Keratinocyte (primary cell): Measurements from ENCODE around the gene CLPSL2. TPM values are rescaled to one million over a fixed set of nuclear protein-coding genes. Genes with fewer than 3 reads are reported as not detected.

ENCODE experiments used
- DNase-seq: peaks from one replicate; pipeline ENCODE4 v3.0.0-alpha.2; 2011; ENCODE audit warnings: low read depth, missing footprints, low spot score
- FAIRE-seq: peaks from 2 replicates; lab custom pipeline; 2011; peaks lifted over from hg19 to GRCh38; lab: Jason Lieb, UNC
- H2AFZ ChIP-seq: 2 replicates; pipeline ENCODE4 v1.6.0; 2012; ENCODE audit warnings: low read length, control low read depth, inconsistent platforms; ENCODE audit not compliant: control insufficient read depth
- H3K27ac ChIP-seq: 2 replicates; pipeline ENCODE4 v1.5.1; 2011; ENCODE audit warnings: low read length; ENCODE audit not compliant: control insufficient read depth, insufficient read depth
- H3K27me3 ChIP-seq: 3 replicates; pipeline ENCODE4 v1.6.0; 2011; ENCODE audit warnings: low read length; ENCODE audit not compliant: control insufficient read depth, insufficient read depth; ENCODE audit errors: extremely low read depth
- H3K36me3 ChIP-seq, 2 experiments: 2 replicates in 1 of 2; 3 replicates in 1 of 2; pipeline ENCODE4 v1.5.1; 2011; ENCODE audit warnings: low read length in 2 of 2, mild to moderate bottlenecking in 1 of 2; ENCODE audit not compliant: control insufficient read depth in 2 of 2, insufficient read depth in 2 of 2; ENCODE audit errors: extremely low read depth in 1 of 2
- H3K4me1 ChIP-seq: 3 replicates; pipeline ENCODE4 v1.5.1; 2011; ENCODE audit warnings: low read length; ENCODE audit not compliant: control insufficient read depth, insufficient read depth; ENCODE audit errors: extremely low read depth
- H3K4me2 ChIP-seq: 3 replicates; pipeline ENCODE4 v1.6.0; 2011; ENCODE audit warnings: low read depth, low read length; ENCODE audit not compliant: control insufficient read depth, insufficient read depth; ENCODE audit errors: extremely low read depth
- H3K4me3 ChIP-seq, 3 experiments: fragments of 200-600 bp in 1 of 3; sonication (generic) in 1 of 3; 2 replicates in 2 of 3; 3 replicates in 1 of 3; pipeline ENCODE4 v1.5.1; 2011 to 2016; ENCODE audit warnings: low read length in 3 of 3, mild to moderate bottlenecking in 3 of 3, control low read depth in 2 of 3, inconsistent platforms in 1 of 3, low read depth in 1 of 3, mixed read lengths in 1 of 3, mixed run types in 1 of 3, moderate library complexity in 1 of 3; ENCODE audit not compliant: control insufficient read depth in 2 of 3, insufficient read depth in 2 of 3; ENCODE audit errors: extremely low read depth in 1 of 3
- H3K79me2 ChIP-seq: 2 replicates; pipeline ENCODE4 v1.6.0; 2012; ENCODE audit warnings: low read length; ENCODE audit not compliant: control insufficient read depth, insufficient read depth
- H3K9ac ChIP-seq: 3 replicates; pipeline ENCODE4 v1.6.0; 2011; ENCODE audit warnings: low read length; ENCODE audit not compliant: control insufficient read depth, insufficient read depth; ENCODE audit errors: extremely low read depth
- H3K9me1 ChIP-seq: 3 replicates; pipeline ENCODE4 v1.6.0; 2011; ENCODE audit warnings: low read length; ENCODE audit not compliant: control insufficient read depth, insufficient read depth; ENCODE audit errors: extremely low read depth
- H3K9me3 ChIP-seq: 2 replicates; pipeline ENCODE4 v1.5.1; 2012; ENCODE audit warnings: low read depth, low read length; ENCODE audit not compliant: control insufficient read depth
- H4K20me1 ChIP-seq: 3 replicates; pipeline ENCODE4 v1.6.0; 2011; ENCODE audit warnings: low read length; ENCODE audit not compliant: control insufficient read depth, insufficient read depth; ENCODE audit errors: extremely low read depth
- CTCF ChIP-seq, 3 experiments: IDR thresholded peaks in 1 of 3; conservative IDR thresholded peaks in 1 of 3; optimal IDR thresholded peaks in 1 of 3; 2 replicates in 2 of 3; 3 replicates in 1 of 3; pipeline versions ENCODE3 to v1.5.1; 2011; ENCODE audit warnings: low read length in 3 of 3, mild to moderate bottlenecking in 3 of 3, moderate library complexity in 2 of 3, control low read depth in 1 of 3, inconsistent platforms in 1 of 3; ENCODE audit not compliant: insufficient read depth in 2 of 3; ENCODE audit errors: extremely low read depth in 1 of 3
- EZH2 ChIP-seq: IDR thresholded peaks from one replicate; pipeline ENCODE4 v1.6.1; 2012; ENCODE audit warnings: inconsistent platforms, mild to moderate bottlenecking, low read length, moderate library complexity
- dilution Hi-C: fragments of 300-500 bp; cut with MboI; formaldehyde crosslinking; loops from one replicate; pipeline ENCODE4 v1.7.0; 2020; ENCODE audit warnings: low sequenced_read_pairs; ENCODE audit not compliant: extremely low pct_ligation_motif_present
- polyA plus RNA-seq, 5 experiments: library from polyadenylated mRNA; depleted of rRNA in 3 of 5; stranded (reverse) in 3 of 5; stranded (forward) in 1 of 5; unstranded in 1 of 5; fragments of >200 nt; gene quantifications; 1 replicate in 1 of 5; 2 replicates in 3 of 5; 3 replicates in 1 of 5; pipeline versions ENCODE4 v1.2.1 to v1.2.3, GENCODE V29; 2011 to 2012; ENCODE audit warnings: missing spikeins in 2 of 5, low read depth in 1 of 5, low replicate concordance in 1 of 5

The CLPSL2 gene
- polyA plus RNA-seq, 1 donor (not counting 4 experiments of a cell fraction or from before 2014, with no cell fraction given) = not detected

- no peak within 1 kb of the TSS for H3K27ac ChIP-seq
- H3K4me1 ChIP-seq = peaks cover 6% of the 10 kb centered on the region
- DNase-seq = no peak
- H3K9ac ChIP-seq = no peak within 1 kb of the TSS
- H3K9me3 ChIP-seq = no peaks in the 10 kb centered on the region
- H3K36me3 ChIP-seq = no peaks in the 10 kb centered on the region
- no peak within 1 kb of the TSS for H3K4me2 ChIP-seq
- H3K27me3 ChIP-seq = peaks cover 20% of the 10 kb centered on the region
- no peak for TF ChIP-seq CTCF (optimal IDR thresholded peaks at IDR 0.05 in 1 of 3, IDR thresholded peaks at IDR 0.05 in 1 of 3, conservative IDR thresholded peaks at IDR 0.05 in 1 of 3; ENCODE audit: extremely low read depth in 1 of 3, insufficient read depth in 2 of 3, low read length in 3 of 3)
- TF ChIP-seq EZH2 = no peak
- no peak for FAIRE-seq
- no peaks in the 10 kb centered on the region for H3K9me1 ChIP-seq
- no peaks in the 10 kb centered on the region for H4K20me1 ChIP-seq
- dilution Hi-C loops = no loop called here
- no peak within 1 kb of the TSS for H2AFZ ChIP-seq
- H3K79me2 ChIP-seq = no peaks in the 10 kb centered on the region
- H3K4me3 ChIP-seq = no peak within 1 kb of the TSS
Measured at GRCh38 chr6:35780719-35781118, 4.3 kb downstream of the CLPSL2 start, which contains the start of gene CLPSL1. Gene CLPSL1 (plus strand): TSS chr6:35781019. CDS start chr6:35781111, 92 bp downstream.

- H3K4me3 ChIP-seq = no peak overlapping the region
- H3K4me1 ChIP-seq = peaks cover 6% of the 10 kb centered on the region
- H3K9me3 ChIP-seq = no peaks in the 10 kb centered on the region
- no peak for TF ChIP-seq CTCF (optimal IDR thresholded peaks at IDR 0.05 in 1 of 3, IDR thresholded peaks at IDR 0.05 in 1 of 3, conservative IDR thresholded peaks at IDR 0.05 in 1 of 3; ENCODE audit: extremely low read depth in 1 of 3, insufficient read depth in 2 of 3, low read length in 3 of 3)
- no peak for TF ChIP-seq EZH2
- dilution Hi-C loops = no loop called here
- no peaks in the 10 kb centered on the region for H3K79me2 ChIP-seq
- DNase-seq (no peak), FAIRE-seq (no peak)
- no peak overlapping the region for H2AFZ ChIP-seq
- H3K9me1 ChIP-seq = no peaks in the 10 kb centered on the region
- no peaks in the 10 kb centered on the region for H4K20me1 ChIP-seq
- no peak overlapping the region for H3K4me2 ChIP-seq
- no peaks in the 10 kb centered on the region for H3K36me3 ChIP-seq
- no peak overlapping the region for H3K27ac ChIP-seq
- H3K27me3 ChIP-seq = peaks cover 18% of the 10 kb centered on the region
- no peak overlapping the region for H3K9ac ChIP-seq
Measured at GRCh38 chr6:35781290-35781689, 4.9 kb downstream of the CLPSL2 start.
